Measurements from ENCODE around the gene DSC2.
"Not testable (repeated sequence)": the region's sequence is repeated elsewhere in the genome, so short reads cannot be mapped to it uniquely, and the experiment has no call there.

The DSC2 gene

DNA sequence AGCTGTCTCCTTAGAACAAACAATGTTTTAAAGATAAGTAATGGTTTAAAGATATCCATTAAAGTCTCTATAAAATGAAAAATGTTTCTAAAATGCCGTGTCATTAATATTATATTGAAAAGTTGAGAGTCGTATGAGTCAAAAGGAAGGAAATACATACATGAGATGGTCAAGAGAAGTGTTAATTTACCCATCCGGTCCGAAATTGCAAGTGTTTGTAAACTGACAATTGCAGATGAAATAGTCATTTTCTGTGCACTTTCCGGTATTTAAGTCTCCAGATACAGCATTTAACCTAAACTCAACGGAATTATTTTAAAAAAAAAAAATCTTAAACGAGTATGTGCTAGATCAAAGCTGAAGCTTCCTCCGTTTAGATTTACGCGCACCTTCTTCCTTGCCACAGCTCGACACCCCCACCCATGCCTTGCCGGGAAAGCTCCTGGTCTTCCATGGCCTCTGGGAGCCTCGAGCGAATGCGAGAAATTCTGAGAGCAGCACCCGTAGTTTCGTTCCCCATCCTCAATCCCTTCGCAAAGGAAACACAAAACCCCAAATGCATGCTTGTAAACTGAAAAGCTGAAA is 61.4 kb downstream of the DSC2 start:
- DNase-seq (no peak), ATAC-seq (ENCODE audit: insufficient read depth, low read depth) (no peak)
- H3K4me1 ChIP-seq (ENCODE audit: insufficient read depth, low read length): no peaks in the 10 kb centered on the region
- no peaks in the 10 kb centered on the region for H3K79me2 ChIP-seq (ENCODE audit: insufficient read depth, low read length)
- no peak overlapping the region for H3K9ac ChIP-seq (ENCODE audit: low read depth, low read length)
- H4K20me1 ChIP-seq (ENCODE audit: insufficient read depth, low read length): no peaks in the 10 kb centered on the region
- no peak overlapping the region for H3K27ac ChIP-seq (ENCODE audit: low read length)
- H3K4me2 ChIP-seq (ENCODE audit: insufficient read depth, low read length): no peak overlapping the region
- no peak overlapping the region for H3K4me3 ChIP-seq (ENCODE audit: low read depth in 1 of 2, low read length in 2 of 2)
- no peaks in the 10 kb centered on the region for H3K36me3 ChIP-seq (ENCODE audit: insufficient read depth, low read length)
- peaks cover 5% of the 10 kb centered on the region for H3K9me3 ChIP-seq (ENCODE audit: insufficient read depth, low read length, severe bottlenecking)
- TF ChIP-seq, protein P1, sequence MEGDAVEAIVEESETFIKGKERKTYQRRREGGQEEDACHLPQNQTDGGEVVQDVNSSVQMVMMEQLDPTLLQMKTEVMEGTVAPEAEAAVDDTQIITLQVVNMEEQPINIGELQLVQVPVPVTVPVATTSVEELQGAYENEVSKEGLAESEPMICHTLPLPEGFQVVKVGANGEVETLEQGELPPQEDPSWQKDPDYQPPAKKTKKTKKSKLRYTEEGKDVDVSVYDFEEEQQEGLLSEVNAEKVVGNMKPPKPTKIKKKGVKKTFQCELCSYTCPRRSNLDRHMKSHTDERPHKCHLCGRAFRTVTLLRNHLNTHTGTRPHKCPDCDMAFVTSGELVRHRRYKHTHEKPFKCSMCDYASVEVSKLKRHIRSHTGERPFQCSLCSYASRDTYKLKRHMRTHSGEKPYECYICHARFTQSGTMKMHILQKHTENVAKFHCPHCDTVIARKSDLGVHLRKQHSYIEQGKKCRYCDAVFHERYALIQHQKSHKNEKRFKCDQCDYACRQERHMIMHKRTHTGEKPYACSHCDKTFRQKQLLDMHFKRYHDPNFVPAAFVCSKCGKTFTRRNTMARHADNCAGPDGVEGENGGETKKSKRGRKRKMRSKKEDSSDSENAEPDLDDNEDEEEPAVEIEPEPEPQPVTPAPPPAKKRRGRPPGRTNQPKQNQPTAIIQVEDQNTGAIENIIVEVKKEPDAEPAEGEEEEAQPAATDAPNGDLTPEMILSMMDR (IDR thresholded peaks at IDR 0.05; ENCODE audit: borderline replicate concordance, extremely low read depth, low read length, poor library complexity, severe bottlenecking): no peak
- no peak for TF ChIP-seq EZH2 (IDR thresholded peaks at IDR 0.05; ENCODE audit: borderline replicate concordance, low read depth, low read length, severe bottlenecking)
- H3K27me3 ChIP-seq (ENCODE audit: insufficient read depth, low read length, poor library complexity): no peaks in the 10 kb centered on the region
- no peak overlapping the region for H2AFZ ChIP-seq (ENCODE audit: low read depth, low read length)

DNA sequence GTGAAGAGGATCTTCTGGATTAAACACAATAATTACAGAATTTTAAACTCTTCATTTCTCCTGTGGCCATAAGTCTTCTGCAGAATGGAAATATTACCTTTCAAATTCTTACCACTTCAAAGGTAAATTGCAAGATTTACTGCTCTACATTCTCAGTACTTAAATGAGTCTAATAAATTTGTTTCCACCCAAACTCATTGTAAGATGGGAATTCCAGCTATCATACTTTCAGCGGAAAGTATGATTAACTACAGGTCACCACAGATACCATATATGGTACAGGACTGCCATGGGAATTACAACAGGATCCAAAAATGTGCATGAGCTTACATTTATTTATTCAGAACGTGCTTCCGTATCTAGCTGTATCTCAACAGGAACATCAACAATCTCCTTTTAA is 62.8 kb downstream of the DSC2 start:
- ATAC-seq (ENCODE audit: insufficient read depth, low read depth) (no peak), DNase-seq (no peak)
- Histone ChIP-seq H3K4me3 (ENCODE audit: low read depth in 1 of 2, low read length in 2 of 2) (no peak overlapping the region), H3K36me3 (ENCODE audit: insufficient read depth, low read length) (no peaks in the 10 kb centered on the region), H4K20me1 (ENCODE audit: insufficient read depth, low read length) (no peaks in the 10 kb centered on the region), H3K9me3 (ENCODE audit: insufficient read depth, low read length, severe bottlenecking) (peaks cover 5% of the 10 kb centered on the region), H3K4me1 (ENCODE audit: insufficient read depth, low read length) (no peaks in the 10 kb centered on the region), H3K9ac (ENCODE audit: low read depth, low read length) (no peak overlapping the region), H3K27me3 (ENCODE audit: insufficient read depth, low read length, poor library complexity) (no peaks in the 10 kb centered on the region), H2AFZ (ENCODE audit: low read depth, low read length) (no peak overlapping the region), H3K79me2 (ENCODE audit: insufficient read depth, low read length) (no peaks in the 10 kb centered on the region), H3K27ac (ENCODE audit: low read length) (no peak overlapping the region), H3K4me2 (ENCODE audit: insufficient read depth, low read length) (no peak overlapping the region)
- TF ChIP-seq, protein P1 (IDR thresholded peaks at IDR 0.05; ENCODE audit: borderline replicate concordance, extremely low read depth, low read length, poor library complexity, severe bottlenecking): no peak
- TF ChIP-seq EZH2 (IDR thresholded peaks at IDR 0.05; ENCODE audit: borderline replicate concordance, low read depth, low read length, severe bottlenecking): no peak

GRCh38 chr18:31037686-31038085 is 64.5 kb downstream of the DSC2 start:
- ATAC-seq (ENCODE audit: insufficient read depth, low read depth); H2AFZ ChIP-seq (ENCODE audit: low read depth, low read length); H3K36me3 ChIP-seq (ENCODE audit: insufficient read depth, low read length); DNase-seq; H3K4me2 ChIP-seq (ENCODE audit: insufficient read depth, low read length); H4K20me1 ChIP-seq (ENCODE audit: insufficient read depth, low read length); H3K4me3 ChIP-seq (ENCODE audit: low read depth in 1 of 2, low read length in 2 of 2); H3K9me3 ChIP-seq (ENCODE audit: insufficient read depth, low read length, severe bottlenecking); H3K79me2 ChIP-seq (ENCODE audit: insufficient read depth, low read length); H3K9ac ChIP-seq (ENCODE audit: low read depth, low read length); H3K27ac ChIP-seq (ENCODE audit: low read length); H3K4me1 ChIP-seq (ENCODE audit: insufficient read depth, low read length); H3K27me3 ChIP-seq (ENCODE audit: insufficient read depth, low read length, poor library complexity): not testable (repeated sequence)

- Histone ChIP-seq H3K79me2 (ENCODE audit: insufficient read depth, low read length) (no peaks in the 10 kb centered on the region), H3K4me3 (ENCODE audit: low read depth in 1 of 2, low read length in 2 of 2) (no peak overlapping the region), H3K9ac (ENCODE audit: low read depth, low read length) (no peak overlapping the region), H3K9me3 (ENCODE audit: insufficient read depth, low read length, severe bottlenecking) (no peaks in the 10 kb centered on the region), H3K4me1 (ENCODE audit: insufficient read depth, low read length) (no peaks in the 10 kb centered on the region), H3K4me2 (ENCODE audit: insufficient read depth, low read length) (no peak overlapping the region), H2AFZ (ENCODE audit: low read depth, low read length) (no peak overlapping the region), H3K27me3 (ENCODE audit: insufficient read depth, low read length, poor library complexity) (no peaks in the 10 kb centered on the region), H3K36me3 (ENCODE audit: insufficient read depth, low read length) (no peaks in the 10 kb centered on the region), H3K27ac (ENCODE audit: low read length) (no peak overlapping the region), H4K20me1 (ENCODE audit: insufficient read depth, low read length) (no peaks in the 10 kb centered on the region)
- DNase-seq (no peak), ATAC-seq (ENCODE audit: insufficient read depth, low read depth) (no peak)
- TF ChIP-seq, protein P1 (IDR thresholded peaks at IDR 0.05; ENCODE audit: borderline replicate concordance, extremely low read depth, low read length, poor library complexity, severe bottlenecking): no peak
- no peak for TF ChIP-seq EZH2 (IDR thresholded peaks at IDR 0.05; ENCODE audit: borderline replicate concordance, low read depth, low read length, severe bottlenecking)
These were observed 67.7 kb downstream of the DSC2 start for GRCh38 chr18:31034541-31034940.
